ENCODE data around the gene GNAO1.
A peak's percentile ranks its signal among the peaks of the same experiment; 100 is the strongest.

The GNAO1 gene

GRCh38 chr16:56191835-56192634 is 746 bp downstream of the GNAO1 start:
- Histone ChIP-seq H3K27ac (replicated peaks) (no peak overlapping the region), H3K27me3 (ENCODE audit: insufficient read depth, poor library complexity, severe bottlenecking) (peaks cover 60% of the 10 kb centered on the region), H3K4me3 (replicated peaks; ENCODE audit: insufficient read depth, low read length) (peak overlapping the region; percentile 63; the same call in 1 of the 2 replicates)
- DNase-seq (ENCODE audit: low read depth in 1 of 2, low spot score in 1 of 2), result no peak
- no peak for TF ChIP-seq GABPA (IDR thresholded peaks at IDR 0.05; ENCODE audit: low read depth)
- no peak for TF ChIP-seq CTCF (IDR thresholded peaks at IDR 0.05; ENCODE audit: insufficient read depth, low read length)
- no peak for TF ChIP-seq REST (IDR thresholded peaks at IDR 0.05; ENCODE audit: insufficient replicate concordance, low read depth)
- TF ChIP-seq SPI1 (IDR thresholded peaks at IDR 0.05; ENCODE audit: borderline replicate concordance, low read depth), result no peak
- TF ChIP-seq POLR2AphosphoS5 (IDR thresholded peaks at IDR 0.05; ENCODE audit: low read depth), result no peak

- no peak overlapping the region for H3K27ac ChIP-seq (replicated peaks)
- H3K4me3 ChIP-seq (replicated peaks; ENCODE audit: insufficient read depth, low read length), result no peak overlapping the region
- TF ChIP-seq REST (IDR thresholded peaks at IDR 0.05; ENCODE audit: insufficient replicate concordance, low read depth) (no peak), CTCF (IDR thresholded peaks at IDR 0.05; ENCODE audit: insufficient read depth, low read length) (no peak), POLR2AphosphoS5 (IDR thresholded peaks at IDR 0.05; ENCODE audit: low read depth) (no peak), SPI1 (IDR thresholded peaks at IDR 0.05; ENCODE audit: borderline replicate concordance, low read depth) (no peak), GABPA (IDR thresholded peaks at IDR 0.05; ENCODE audit: low read depth) (no peak)
- peaks cover 60% of the 10 kb centered on the region for H3K27me3 ChIP-seq (ENCODE audit: insufficient read depth, poor library complexity, severe bottlenecking)
- no peak for DNase-seq (ENCODE audit: low read depth in 1 of 2, low spot score in 1 of 2)
Measured at GRCh38 chr16:56192635-56192945, 1.3 kb downstream of the GNAO1 start.

- Histone ChIP-seq H3K27me3 (ENCODE audit: insufficient read depth, poor library complexity, severe bottlenecking) (peaks cover 61% of the 10 kb centered on the region), H3K27ac (replicated peaks) (no peak overlapping the region), H3K4me3 (replicated peaks; ENCODE audit: insufficient read depth, low read length) (no peak overlapping the region)
- TF ChIP-seq SPI1 (IDR thresholded peaks at IDR 0.05; ENCODE audit: borderline replicate concordance, low read depth) (no peak), CTCF (IDR thresholded peaks at IDR 0.05; ENCODE audit: insufficient read depth, low read length) (no peak), GABPA (IDR thresholded peaks at IDR 0.05; ENCODE audit: low read depth) (no peak), POLR2AphosphoS5 (IDR thresholded peaks at IDR 0.05; ENCODE audit: low read depth) (no peak), REST (IDR thresholded peaks at IDR 0.05; ENCODE audit: insufficient replicate concordance, low read depth) (peak; percentile 81)
- no peak for DNase-seq (ENCODE audit: low read depth in 1 of 2, low spot score in 1 of 2)
Measured at GRCh38 chr16:56192986-56193945, 2.0 kb downstream of the GNAO1 start.
